Astrocyte of the cerebellum (primary cell): ENCODE data around the gene CACNA1H.

Experiments used
- DNase-seq: peaks from one replicate; pipeline ENCODE4 v3.0.0-alpha.2; 2011; ENCODE audit warnings: low read depth
- H3K4me3 ChIP-seq: 2 replicates; pipeline ENCODE4 v1.5.1; 2011; ENCODE audit warnings: mild to moderate bottlenecking, low read depth, low read length, moderate library complexity
- CTCF ChIP-seq: IDR thresholded peaks from 2 replicates; pipeline ENCODE4 v1.5.1; 2012; ENCODE audit warnings: low read length, low read depth, moderate library complexity, mild to moderate bottlenecking; ENCODE audit errors: missing control alignments
- in situ Hi-C: cut with HindIII; loops from 2 replicates; pipeline ENCODE4 v1.10.0; 2017; ENCODE audit warnings: low sequenced_read_pairs

Gene CACNA1H

GRCh38 chr16:1210461-1210860, 57.6 kb downstream of the CACNA1H start:
- in situ Hi-C loops, result no loop called here

GRCh38 chr16:1211451-1212268, 58.8 kb downstream of the CACNA1H start:
- no peak overlapping the region for H3K4me3 ChIP-seq
- DNase-seq, result no peak
- TF ChIP-seq CTCF, result no peak
- in situ Hi-C loops, result no loop called here

More at GRCh38 chr16:1210461-1210860, 57.6 kb downstream of the CACNA1H start:
- DNase-seq, result no peak
- H3K4me3 ChIP-seq, result no peak overlapping the region
- no peak for TF ChIP-seq CTCF

GRCh38 chr16:1212616-1213194, 59.8 kb downstream of the CACNA1H start:
- in situ Hi-C loops, result no loop called here
- DNase-seq, result no peak
- no peak for TF ChIP-seq CTCF
- H3K4me3 ChIP-seq, result no peak overlapping the region

GRCh38 chr16:1213231-1213630, 60.3 kb downstream of the CACNA1H start:
- H3K4me3 ChIP-seq, result no peak overlapping the region
- TF ChIP-seq CTCF, result no peak
- in situ Hi-C loops, result no loop called here
- DNase-seq, result no peak

GRCh38 chr16:1213796-1214372, 61.0 kb downstream of the CACNA1H start:
- TF ChIP-seq CTCF, result no peak
- H3K4me3 ChIP-seq, result no peak overlapping the region
- in situ Hi-C loops, result no loop called here
- DNase-seq, result no peak

GRCh38 chr16:1214719-1215118, 61.8 kb downstream of the CACNA1H start:
- in situ Hi-C loops, result no loop called here
- no peak overlapping the region for H3K4me3 ChIP-seq
- no peak for DNase-seq
- no peak for TF ChIP-seq CTCF
